Lower leg skin (tissue), 4 donors: ENCODE data around the gene CDCA4. TPM values are rescaled to one million over a fixed set of nuclear protein-coding genes. Genes with fewer than 3 reads are reported as not detected.

Experiments
- DNase-seq, 2 donors: peaks; one replicate each; pipeline ENCODE4 v3.0.0-alpha.2; 2019; ENCODE audit warnings: low spot score in 2 of 2
- H3K4me3 ChIP-seq: fragments of 200-600 bp; sonication (generic); 2 replicates; pipeline ENCODE4 v1.5.1; 2017; ENCODE audit warnings: mild to moderate bottlenecking, low read depth; ENCODE audit not compliant: poor library complexity, severe bottlenecking
- CTCF ChIP-seq, 3 donors: fragments of 450-650 bp; IDR thresholded peaks; one replicate each; pipeline ENCODE4 v1.5.1; 2016; ENCODE audit warnings: antibody characterized with exemption in 3 of 3, mild to moderate bottlenecking in 3 of 3, moderate library complexity in 2 of 3
- POLR2A ChIP-seq, 2 donors: fragments of 450-650 bp; IDR thresholded peaks; one replicate each; pipeline ENCODE4 v1.6.1; 2016 to 2017; ENCODE audit warnings: antibody characterized with exemption in 2 of 2, mild to moderate bottlenecking in 1 of 2, moderate library complexity in 1 of 2
- WGBS, 2 donors: methylation state at CpG; one replicate each; pipeline ENCODE4 v1.1.5; 2018; 5-methylcytosine and 5-hydroxymethylcytosine counted together
- intact Hi-C: fragments of 100-400 bp; cut with DNase I; formaldehyde crosslinking; loops from one replicate; pipeline ENCODE4 v1.15.0; 2023; ENCODE audit warnings: low total_unique reads
- total RNA-seq, 4 donors: library from RNA; depleted of rRNA; stranded (reverse); fragments of >200 nt; gene quantifications; one replicate each; pipeline ENCODE4 v1.1.0, GENCODE V29; 2016

The CDCA4 gene
- total RNA-seq, 4 donors from 2014 or later, result 39.3 to 45.7 (median 41.5) TPM

- TF ChIP-seq POLR2A (IDR thresholded peaks at IDR 0.05) (no peak), CTCF (IDR thresholded peaks at IDR 0.05) (no peak)
- no peak overlapping the region for H3K4me3 ChIP-seq
- intact Hi-C loops, result no loop called here
- no peak for DNase-seq
- WGBS, 2 donors, result 92 to 94% methylated on average over 14 to 16 of the region's 16 CpGs
Observed at GRCh38 chr14:104989236-104989950, 31.5 kb downstream of the CDCA4 start.

DNA sequence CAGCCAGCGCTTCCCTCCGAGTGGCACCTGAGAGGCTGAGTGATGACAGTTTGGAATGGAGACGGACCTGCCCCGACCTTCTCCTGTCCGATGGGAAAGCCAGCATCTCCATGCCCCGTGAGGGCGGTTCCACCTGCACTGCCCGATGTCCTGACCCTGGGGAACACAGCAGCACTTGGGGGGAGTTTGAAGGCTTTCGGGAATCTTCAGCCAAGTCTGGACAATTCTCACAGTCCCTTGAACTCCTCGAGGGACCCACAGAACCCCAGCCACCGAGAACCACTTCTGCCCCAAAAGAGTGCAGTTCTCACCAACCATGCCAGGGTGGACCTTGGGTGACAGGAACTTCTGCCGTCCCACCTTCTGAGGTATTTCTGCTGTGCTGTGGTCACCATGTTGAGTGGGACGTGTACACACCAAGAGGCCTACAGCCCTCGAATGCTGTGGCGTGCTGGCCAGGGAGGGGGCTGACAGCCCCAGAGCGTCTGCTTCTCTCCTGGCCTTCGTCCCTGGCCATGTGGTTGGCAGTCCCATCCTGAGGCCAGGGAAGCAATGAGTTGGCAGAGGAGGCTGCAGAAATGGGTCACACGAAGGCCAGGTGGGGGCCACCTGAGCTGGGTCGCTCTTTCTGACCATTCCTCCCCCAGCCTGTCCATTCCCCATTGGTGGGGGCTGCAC is 34.3 kb downstream of the CDCA4 start:
- no peak for DNase-seq
- WGBS, 2 donors, result 57 to 68% methylated on average over 16 to 19 of the region's 19 CpGs
- no peak overlapping the region for H3K4me3 ChIP-seq
- TF ChIP-seq POLR2A (IDR thresholded peaks at IDR 0.05) (no peak), CTCF (IDR thresholded peaks at IDR 0.05) (no peak)
- intact Hi-C loops, result no loop called here

DNA sequence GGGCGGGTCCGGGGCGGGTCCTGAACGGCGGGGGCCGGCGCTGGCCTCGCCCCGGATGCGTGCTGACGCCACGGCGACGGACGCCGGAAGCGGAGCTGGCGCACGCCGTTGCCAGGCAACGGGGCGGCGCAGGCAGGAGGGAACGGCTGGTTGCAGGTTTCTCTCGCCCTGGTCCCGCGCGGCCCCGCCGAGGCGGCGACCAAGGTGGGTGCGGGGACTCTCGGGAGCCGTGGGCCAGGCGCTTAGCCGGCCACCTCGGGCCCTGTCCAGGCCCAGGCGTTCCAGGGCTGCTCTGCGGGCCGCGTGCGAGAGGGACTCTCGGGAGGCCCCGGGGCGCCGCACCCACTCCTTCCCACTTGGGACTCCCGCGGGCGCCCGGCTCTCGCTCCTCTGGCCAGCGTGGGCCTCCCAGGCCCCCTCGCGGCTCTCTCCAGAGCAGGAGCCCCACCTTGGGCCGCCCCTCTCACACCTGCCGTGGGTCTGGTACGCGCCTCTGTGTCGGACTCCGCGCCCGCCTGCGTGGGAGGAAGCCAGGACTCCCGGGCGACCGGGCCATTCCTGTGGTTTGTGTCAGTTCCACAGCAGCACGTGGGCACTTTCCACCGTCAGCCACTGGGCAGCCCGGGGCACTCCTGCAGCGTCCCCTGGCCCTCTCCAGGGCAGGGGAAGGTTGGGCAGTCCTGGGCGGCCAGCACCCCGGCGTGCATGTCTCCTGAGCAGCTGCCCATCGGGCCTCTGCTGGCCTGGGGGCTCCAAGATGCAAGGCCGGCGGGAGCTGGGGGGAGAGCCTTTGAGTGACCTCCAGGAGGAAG is 35.0 kb downstream of the CDCA4 start, which contains the start of gene CLBA1:
CLBA1 (plus strand) TSS at position 114 of the 812 bp plus-strand sequence; CDS start at position 758, 644 bp downstream.
- 0% methylated on average over 38 to 53 of the region's 77 CpGs for WGBS, 2 donors

GRCh38 chr14:104984056-104984894 is 36.6 kb downstream of the CDCA4 start:
- WGBS, 2 donors, result 93% methylated on average over 15 of the region's 15 CpGs
- DNase-seq, result no peak
- H3K4me3 ChIP-seq, result no peak overlapping the region
- TF ChIP-seq POLR2A (IDR thresholded peaks at IDR 0.05), result no peak
- TF ChIP-seq CTCF (IDR thresholded peaks at IDR 0.05), result no peak
- intact Hi-C loops, result no loop called here

More for the DNA sequence above, 35.0 kb downstream of the CDCA4 start, which contains the start of gene CLBA1:
- intact Hi-C loops, result no loop called here
- peak within 1 kb of the TSS; percentile 31 for H3K4me3 ChIP-seq
- DNase-seq, result peak; percentile 80 to 97
- TF ChIP-seq POLR2A (IDR thresholded peaks at IDR 0.05), result no peak
- no peak for TF ChIP-seq CTCF (IDR thresholded peaks at IDR 0.05)

- H3K4me3 ChIP-seq, result no peak overlapping the region
- intact Hi-C loops, result no loop called here
- no peak for DNase-seq
- TF ChIP-seq CTCF (IDR thresholded peaks at IDR 0.05) (no peak), POLR2A (IDR thresholded peaks at IDR 0.05) (no peak)
- WGBS, 2 donors, result 75 to 83% methylated on average over 10 to 12 of the region's 12 CpGs
Observed at GRCh38 chr14:104983231-104983721, 37.6 kb downstream of the CDCA4 start.
